H1 (cell line): ENCODE measurements around the gene ZRANB3. TPM values are rescaled to one million over a fixed set of nuclear protein-coding genes. Genes with fewer than 3 reads are reported as not detected.

ENCODE experiments used
- CTCF ChIA-PET: fragments of 300-600 bp; sonication (Branson Sonifier 250); formaldehyde crosslinking; loops from one replicate; lab custom pipeline; 2021; ENCODE audit not compliant: partially characterized antibody; lab: Charles Lee
- POLR2A ChIA-PET: fragments of 300-600 bp; sonication (Branson Sonifier 250); formaldehyde crosslinking; loops from one replicate; lab custom pipeline; 2021; ENCODE audit warnings: inconsistent platforms; ENCODE audit not compliant: partially characterized antibody; lab: Charles Lee
- DNase-seq, 2 experiments: peaks; one replicate each; pipeline versions ENCODE4 v3.0.0 to v3.0.0-alpha.2; 2010 to 2022; ENCODE audit warnings: low spot score in 2 of 2, low read depth in 1 of 2, mixed read lengths in 1 of 2
- FAIRE-seq: peaks from 2 replicates; lab custom pipeline; 2011; peaks lifted over from hg19 to GRCh38; lab: Jason Lieb, UNC
- H2AFZ ChIP-seq: 2 replicates; pipeline ENCODE4 v1.8.1; 2012; ENCODE audit warnings: low read length, inconsistent platforms
- H2AK5ac ChIP-seq: 2 replicates; pipeline ENCODE4 v1.6.1; 2013; ENCODE audit warnings: low read depth, low read length
- H2BK120ac ChIP-seq: replicated peaks from 2 replicates; pipeline ENCODE3; 2013; ENCODE audit warnings: low read depth, low read length, inconsistent platforms
- H2BK12ac ChIP-seq: 2 replicates; pipeline ENCODE4 v1.6.1; 2013; ENCODE audit warnings: low read depth, low read length
- H2BK15ac ChIP-seq: 2 replicates; pipeline ENCODE4 v1.6.1; 2013; ENCODE audit warnings: low read length
- H2BK20ac ChIP-seq: 2 replicates; pipeline ENCODE4 v1.6.1; 2013; ENCODE audit warnings: low read length
- H2BK5ac ChIP-seq: 2 replicates; pipeline ENCODE4 v1.6.1; 2013; ENCODE audit warnings: low read depth, low read length
- H3K14ac ChIP-seq: 2 replicates; pipeline ENCODE4 v1.6.1; 2013; ENCODE audit warnings: inconsistent platforms; ENCODE audit not compliant: insufficient read length
- H3K18ac ChIP-seq: 2 replicates; pipeline ENCODE4 v1.6.1; 2013; ENCODE audit warnings: low read length; ENCODE audit errors: extremely low read depth
- H3K23ac ChIP-seq: 2 replicates; pipeline ENCODE4 v1.6.1; 2013; ENCODE audit warnings: inconsistent platforms; ENCODE audit not compliant: insufficient read length
- H3K23me2 ChIP-seq: 2 replicates; pipeline ENCODE4 v1.6.1; 2013; ENCODE audit warnings: low read depth, low read length
- H3K27ac ChIP-seq: 2 replicates; pipeline ENCODE4 v1.6.1; 2011; ENCODE audit warnings: low read depth, low read length, inconsistent platforms
- H3K27me3 ChIP-seq, 4 experiments: replicated peaks in 1 of 4; 1 replicate in 1 of 4; 2 replicates in 3 of 4; pipeline versions ENCODE4 v1.6.1 to v1.8.1; 2011 to 2013; ENCODE audit warnings: low read length in 3 of 4, mild to moderate bottlenecking in 3 of 4, inconsistent platforms in 2 of 4, mixed read lengths in 2 of 4, moderate library complexity in 1 of 4; ENCODE audit not compliant: control insufficient read depth in 3 of 4, insufficient read depth in 3 of 4; ENCODE audit errors: extremely low read depth in 1 of 4
- H3K36me3 ChIP-seq, 4 experiments: 2 replicates each; pipeline versions ENCODE4 v1.6.1 to v1.8.1; 2011 to 2013; ENCODE audit warnings: mild to moderate bottlenecking in 4 of 4, low read length in 3 of 4, moderate library complexity in 2 of 4, control low read depth in 1 of 4, inconsistent platforms in 1 of 4; ENCODE audit not compliant: insufficient read depth in 4 of 4, control insufficient read depth in 2 of 4
- H3K4ac ChIP-seq: replicated peaks from 2 replicates; pipeline ENCODE3; 2013; ENCODE audit warnings: low read length, low read depth, mixed read lengths, inconsistent platforms; ENCODE audit not compliant: insufficient read length
- H3K4me1 ChIP-seq, 4 experiments: replicated peaks in 1 of 4; 1 replicate in 1 of 4; 2 replicates in 3 of 4; pipeline versions ENCODE4 v1.6.1 to v1.8.1; 2011 to 2013; ENCODE audit warnings: low read length in 3 of 4, inconsistent platforms in 2 of 4, mixed read lengths in 1 of 4; ENCODE audit not compliant: insufficient read depth in 4 of 4, control insufficient read depth in 3 of 4
- H3K4me2 ChIP-seq, 2 experiments: 2 replicates each; pipeline versions ENCODE4 v1.6.1 to v1.8.1; 2011 to 2013; ENCODE audit warnings: low read depth in 2 of 2, low read length in 2 of 2, control low read depth in 1 of 2, inconsistent platforms in 1 of 2, mild to moderate bottlenecking in 1 of 2; ENCODE audit not compliant: insufficient read depth in 1 of 2
- H3K4me3 ChIP-seq, 4 experiments: fragments of 200-600, 300-600 bp in 1 of 4; sonication (generic), shearing (Covaris generic), sonication (Bioruptor Twin) in 1 of 4; 2 replicates each; pipeline versions ENCODE4 v1.5.1 to v1.8.1; 2011 to 2016; ENCODE audit warnings: low read length in 4 of 4, low read depth in 3 of 4, control low read depth in 2 of 4, inconsistent platforms in 2 of 4, mild to moderate bottlenecking in 2 of 4, mixed read lengths in 1 of 4, moderate library complexity in 1 of 4; ENCODE audit not compliant: insufficient read depth in 2 of 4; ENCODE audit errors: extremely low read depth in 1 of 4
- H3K56ac ChIP-seq: replicated peaks from 2 replicates; pipeline ENCODE3; 2013; ENCODE audit warnings: low read depth, mild to moderate bottlenecking, mixed read lengths, low read length, inconsistent platforms; ENCODE audit not compliant: insufficient read length
- H3K79me1 ChIP-seq: 2 replicates; pipeline ENCODE4 v1.6.1; 2013; ENCODE audit warnings: low read depth, low read length, control low read depth
- H3K79me2 ChIP-seq, 2 experiments: 2 replicates each; pipeline versions ENCODE4 v1.6.1 to v1.8.1; 2012 to 2013; ENCODE audit warnings: low read length in 2 of 2, mild to moderate bottlenecking in 2 of 2, inconsistent platforms in 1 of 2; ENCODE audit not compliant: insufficient read depth in 2 of 2, control insufficient read depth in 1 of 2
- H3K9ac ChIP-seq, 4 experiments: replicated peaks in 1 of 4; 1 replicate in 1 of 4; 2 replicates in 3 of 4; pipeline versions ENCODE4 v1.6.1 to v1.8.1; 2011 to 2013; ENCODE audit warnings: low read depth in 3 of 4, low read length in 3 of 4, control low read depth in 2 of 4, mild to moderate bottlenecking in 2 of 4, moderate library complexity in 2 of 4, inconsistent platforms in 1 of 4; ENCODE audit errors: extremely low read depth in 1 of 4
- H3K9me3 ChIP-seq, 2 experiments: 2 replicates each; pipeline versions ENCODE4 v1.6.1 to v1.8.1; 2012 to 2013; ENCODE audit warnings: mild to moderate bottlenecking in 2 of 2, moderate library complexity in 2 of 2, control low read depth in 1 of 2, inconsistent platforms in 1 of 2, low read depth in 1 of 2, low read length in 1 of 2, mixed read lengths in 1 of 2; ENCODE audit not compliant: insufficient read depth in 2 of 2
- H4K20me1 ChIP-seq, 2 experiments: replicated peaks in 1 of 2; 2 replicates each; pipeline versions ENCODE3 to v1.8.1; 2011 to 2013; ENCODE audit warnings: inconsistent platforms in 2 of 2, low read length in 2 of 2, mild to moderate bottlenecking in 1 of 2; ENCODE audit not compliant: insufficient read depth in 2 of 2, control insufficient read depth in 1 of 2
- H4K5ac ChIP-seq: 2 replicates; pipeline ENCODE4 v1.6.1; 2013; ENCODE audit warnings: low read length, low read depth, mixed read lengths, inconsistent platforms; ENCODE audit not compliant: insufficient read length
- H4K8ac ChIP-seq: 2 replicates; pipeline ENCODE4 v1.8.0; 2013; ENCODE audit warnings: mild to moderate bottlenecking, moderate library complexity, low read length, inconsistent platforms; ENCODE audit not compliant: insufficient read depth; ENCODE audit errors: extremely low read depth
- H4K91ac ChIP-seq: replicated peaks from 2 replicates; pipeline ENCODE3; 2013; ENCODE audit warnings: low read length, mixed read lengths, inconsistent platforms; ENCODE audit not compliant: insufficient read length
- E2F6 ChIP-seq: IDR thresholded peaks from 2 replicates; pipeline ENCODE4 v1.6.1; 2012; ENCODE audit warnings: inconsistent platforms
- FOSL1 ChIP-seq: IDR thresholded peaks from 2 replicates; pipeline ENCODE4 v1.6.1; 2011; ENCODE audit warnings: mild to moderate bottlenecking, low read depth, low read length, moderate library complexity; ENCODE audit not compliant: insufficient read depth
- GABPA ChIP-seq: IDR thresholded peaks from 2 replicates; pipeline ENCODE4 v1.6.1; 2011; ENCODE audit warnings: mild to moderate bottlenecking, low read length, moderate library complexity, borderline replicate concordance; ENCODE audit not compliant: insufficient read depth
- HDAC6 ChIP-seq: IDR thresholded peaks from one replicate; pipeline ENCODE4 v1.7.1; 2012; ENCODE audit warnings: low read depth, mild to moderate bottlenecking, inconsistent platforms, low read length, moderate library complexity
- MAFK ChIP-seq: IDR thresholded peaks from 2 replicates; pipeline ENCODE4 v1.6.1; 2012; ENCODE audit warnings: low read depth, mild to moderate bottlenecking, improper control_type of control experiment, low read length
- RAD21 ChIP-seq, 2 experiments: IDR thresholded peaks in 1 of 2; conservative IDR thresholded peaks in 1 of 2; 2 replicates each; pipeline ENCODE4 v1.6.1; 2011; ENCODE audit warnings: low read depth in 2 of 2, low read length in 2 of 2, improper control_type of control experiment in 1 of 2, inconsistent platforms in 1 of 2, mild to moderate bottlenecking in 1 of 2, moderate library complexity in 1 of 2
- RFX5 ChIP-seq: IDR thresholded peaks from 2 replicates; pipeline ENCODE4 v1.6.1; 2011; ENCODE audit warnings: low read depth, low read length, improper control_type of control experiment, borderline replicate concordance
- SP1 ChIP-seq: IDR thresholded peaks from 2 replicates; pipeline ENCODE4 v1.6.1; 2011; ENCODE audit warnings: low read depth, low read length
- SP2 ChIP-seq: IDR thresholded peaks from 2 replicates; pipeline ENCODE4 v1.6.1; 2012; ENCODE audit warnings: mild to moderate bottlenecking, low read length, inconsistent platforms
- SRF ChIP-seq: IDR thresholded peaks from 2 replicates; pipeline ENCODE4 v1.6.1; 2011; ENCODE audit warnings: mild to moderate bottlenecking, low read depth, low read length, moderate library complexity
- WGBS, 2 experiments: shearing (Covaris generic) in 1 of 2; methylation state at CpG; one replicate each; pipeline versions ENCODE4 v1.1.6 to v1.1.7; 2013 to 2015; ENCODE audit warnings: low lambda C conversion rate in 2 of 2, mixed read lengths in 2 of 2, inconsistent platforms in 1 of 2, low coverage in 1 of 2, missing lambda C conversion rate in 1 of 2; ENCODE audit not compliant: insufficient replicate concordance in 2 of 2, insufficient coverage in 1 of 2, insufficient read length in 1 of 2; ENCODE audit errors: extremely low coverage in 1 of 2, missing lambda C conversion rate in 1 of 2; 5-methylcytosine and 5-hydroxymethylcytosine counted together
- polyA plus RNA-seq, 7 experiments: library from polyadenylated mRNA; depleted of rRNA in 3 of 7; stranded (reverse) in 5 of 7; unstranded in 2 of 7; fragments of >200 nt in 5 of 7; fragments of 200-250 nt in 2 of 7; gene quantifications; 1 replicate in 5 of 7; 2 replicates in 1 of 7; 4 replicates in 1 of 7; pipeline versions ENCODE4 v1.2.1 to v1.2.3, GENCODE V29; 2011 to 2013; ENCODE audit warnings: missing spikeins in 2 of 7, mixed read lengths in 2 of 7
- total RNA-seq: library from RNA; stranded (reverse); fragmentation: NEBNext Ultra II Directional; extraction: Animal tissue kit (Norgen Biotek cat#: 25700); gene quantifications from 2 replicates; pipeline ENCODE4 v1.2.1, GENCODE V29; 2021

ZRANB3 gene
- total and polyA plus RNA-seq, 2 of the 8 experiments (the other 6 are each of a cell fraction or from before 2014, with no cell fraction given): 4.5 to 19.3 TPM

DNA sequence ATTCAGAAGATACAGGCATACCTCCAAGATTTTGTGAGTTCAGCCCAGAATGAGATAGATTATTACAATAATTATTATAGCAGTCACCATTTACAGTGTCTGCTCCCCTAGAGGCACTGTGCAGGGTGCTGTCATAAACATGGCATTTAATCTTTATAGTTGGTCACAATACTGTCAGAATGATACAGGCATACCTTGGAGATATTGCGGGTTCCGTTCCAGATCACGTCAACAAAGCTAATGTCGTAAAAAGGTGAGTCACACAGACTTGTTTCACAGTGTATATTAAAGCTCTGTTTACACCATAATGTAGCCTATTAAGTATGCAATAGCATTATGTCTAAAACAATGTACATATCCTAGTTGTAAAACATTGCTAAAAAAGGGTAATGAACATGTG lies 45.6 kb downstream of the ZRANB3 start:
- Histone ChIP-seq H3K9me3 (no peaks in the 10 kb centered on the region), H3K23ac (no peak overlapping the region), H3K4me2 (no peak overlapping the region), H4K20me1 (no peaks in the 10 kb centered on the region), H2AFZ (no peak overlapping the region), H2BK15ac (no peak overlapping the region), H3K27me3 (no peaks in the 10 kb centered on the region), H2BK20ac (no peak overlapping the region), H3K9ac (no peak overlapping the region), H3K14ac (no peak overlapping the region), H2BK12ac (no peak overlapping the region), H4K5ac (no peak overlapping the region), H3K4me3 (no peak overlapping the region), H2BK5ac (no peak overlapping the region), H3K4me1 (no peaks in the 10 kb centered on the region), H4K8ac (no peak overlapping the region), H3K36me3 (peaks cover 0 to 7% (median 2%) of the 10 kb centered on the region in 4 experiments; a peak in 5 of 8 replicates), H4K91ac (no peak overlapping the region), H2AK5ac (no peak overlapping the region), H2BK120ac (no peak overlapping the region), H3K4ac (no peak overlapping the region), H3K23me2 (no peaks in the 10 kb centered on the region), H3K79me1 (no peaks in the 10 kb centered on the region), H3K27ac (no peak overlapping the region), H3K79me2 (no peaks in the 10 kb centered on the region), H3K18ac (no peak overlapping the region), H3K56ac (no peak overlapping the region)
- ChIA-PET POLR2A (no interaction called here), CTCF (no interaction called here)
- FAIRE-seq (no peak), DNase-seq (no peak)
- WGBS, 2 experiments: 91% methylated on average over 4 of the region's 4 CpGs; no CpG with 5 or more reads in 1 of the 2 experiments
- no peak for TF ChIP-seq SP2
- no peak for TF ChIP-seq GABPA
- no peak for TF ChIP-seq SP1
- TF ChIP-seq RAD21 (IDR thresholded peaks at IDR 0.05 in 1 of 2, conservative IDR thresholded peaks at IDR 0.05 in 1 of 2; ENCODE audit: low read depth in 2 of 2, low read length in 2 of 2): no peak
- no peak for TF ChIP-seq MAFK
- TF ChIP-seq RFX5: no peak
- no peak for TF ChIP-seq SRF
- TF ChIP-seq E2F6: no peak
- TF ChIP-seq HDAC6: no peak
- no peak for TF ChIP-seq FOSL1
